ENCODE measurements around the gene OSM.
"Not testable (repeated sequence)": the region's sequence is repeated elsewhere in the genome, so short reads cannot be mapped to it uniquely, and the experiment has no call there.

The OSM gene

GRCh38 chr22:30224161-30224857 lies 42.3 kb downstream of the OSM start:
- no peak for DNase-seq

DNA sequence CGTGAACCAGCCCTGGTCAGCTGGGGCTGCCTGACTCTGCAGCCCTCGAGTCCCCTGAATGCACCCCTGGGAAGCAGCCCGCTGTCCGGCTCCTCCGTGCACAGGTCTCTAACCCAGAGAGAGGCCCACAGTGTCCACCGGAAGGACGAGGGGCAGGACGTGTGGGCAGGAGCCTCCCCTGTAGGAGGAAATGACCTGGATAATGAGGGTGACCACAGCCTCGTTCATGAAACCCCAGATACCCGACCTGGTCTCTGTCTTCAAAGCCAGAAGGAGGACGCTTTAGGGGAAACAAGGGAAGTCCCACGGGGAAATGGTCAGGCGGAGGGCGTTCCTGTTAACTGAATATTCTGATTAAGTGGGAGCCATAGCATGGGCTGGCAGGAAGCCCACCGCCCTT lies 43.3 kb downstream of the OSM start:
- no peak for DNase-seq

DNA sequence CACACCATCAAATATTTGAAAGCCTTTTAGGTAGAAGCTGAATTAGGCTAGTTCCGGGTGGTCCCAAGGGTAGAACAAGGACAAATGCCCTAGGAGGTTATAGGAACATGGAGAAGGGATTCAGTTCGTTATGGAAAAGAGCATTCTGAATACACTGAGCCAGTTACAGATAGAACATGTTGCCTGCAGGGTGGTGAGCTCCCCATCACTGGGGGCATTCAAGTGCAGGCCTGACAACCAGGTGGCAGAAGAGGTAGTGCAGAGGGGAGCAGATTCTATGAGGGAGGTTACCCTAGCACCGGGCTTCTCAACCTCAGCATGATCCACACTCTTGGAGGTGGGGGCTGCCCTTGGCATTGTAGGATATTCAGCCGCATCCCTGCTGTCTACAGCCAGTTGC lies 44.3 kb downstream of the OSM start:
- no peak for DNase-seq

GRCh38 chr22:30221121-30221992 lies 45.3 kb downstream of the OSM start:
- DNase-seq = no peak

DNA sequence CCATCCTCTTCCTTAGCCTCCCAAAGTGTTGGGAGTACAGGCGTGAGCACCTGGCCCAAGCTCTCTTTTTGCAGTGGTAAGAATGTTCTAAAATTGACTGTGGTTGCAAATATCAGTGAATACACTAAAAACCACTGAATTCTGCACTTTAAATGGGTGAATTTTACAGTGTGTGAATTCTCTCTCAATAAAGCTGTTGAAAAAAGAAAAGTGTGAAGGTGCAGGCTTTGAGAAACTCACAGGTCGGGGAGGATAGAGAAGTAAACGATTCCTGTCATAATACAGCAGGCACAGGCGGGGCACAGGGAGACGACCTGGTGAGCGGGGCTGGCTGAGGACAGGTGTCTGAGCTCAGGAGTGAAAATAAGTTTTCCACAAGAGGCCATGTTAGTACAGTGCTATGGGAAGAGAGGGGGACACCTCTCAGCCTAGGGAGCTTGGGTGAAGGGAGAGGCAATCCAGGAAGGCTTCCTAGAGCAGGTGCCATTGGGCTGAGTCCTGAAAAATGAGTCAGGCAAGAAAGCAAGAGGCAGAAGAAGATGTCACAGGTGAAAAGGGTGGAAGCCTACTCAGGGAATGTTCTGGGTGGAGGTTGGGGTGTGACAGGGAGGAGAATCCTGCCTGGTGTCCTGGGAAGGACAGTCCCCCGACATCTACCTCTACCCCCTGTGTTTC lies 46.2 kb downstream of the OSM start:
- no peak for DNase-seq

DNA sequence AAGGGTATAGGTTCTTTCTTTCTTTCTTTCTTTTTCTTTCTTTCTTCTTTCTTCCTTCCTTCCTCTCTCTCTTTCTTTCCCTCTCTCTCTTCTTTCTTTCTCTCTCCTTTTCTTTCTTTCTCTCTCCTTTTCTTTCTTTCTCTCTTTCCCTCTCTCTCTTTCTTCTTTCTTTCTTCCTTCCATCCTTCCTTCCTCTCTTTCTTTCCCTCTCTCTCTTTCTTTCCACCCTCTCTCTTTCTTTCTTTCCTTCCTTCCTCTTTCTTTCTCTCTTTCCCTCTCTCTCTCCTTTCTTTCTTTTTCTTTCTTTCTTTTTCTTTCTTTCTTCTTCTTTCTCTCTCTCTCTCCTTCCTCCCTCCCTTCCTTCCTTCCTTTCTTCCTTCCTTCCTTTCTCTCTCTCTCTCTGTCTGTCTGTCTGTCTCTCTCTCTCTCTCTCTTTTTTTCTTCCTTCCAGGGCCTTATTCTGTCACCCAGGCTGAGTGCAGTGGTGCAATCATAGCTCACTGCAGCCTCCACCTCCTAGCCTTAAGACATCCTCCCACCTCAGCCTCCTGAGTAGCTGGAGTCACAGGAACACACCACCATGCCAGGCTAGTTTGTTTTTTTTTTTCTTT lies 46.9 kb downstream of the OSM start:
- no peak for DNase-seq

DNA sequence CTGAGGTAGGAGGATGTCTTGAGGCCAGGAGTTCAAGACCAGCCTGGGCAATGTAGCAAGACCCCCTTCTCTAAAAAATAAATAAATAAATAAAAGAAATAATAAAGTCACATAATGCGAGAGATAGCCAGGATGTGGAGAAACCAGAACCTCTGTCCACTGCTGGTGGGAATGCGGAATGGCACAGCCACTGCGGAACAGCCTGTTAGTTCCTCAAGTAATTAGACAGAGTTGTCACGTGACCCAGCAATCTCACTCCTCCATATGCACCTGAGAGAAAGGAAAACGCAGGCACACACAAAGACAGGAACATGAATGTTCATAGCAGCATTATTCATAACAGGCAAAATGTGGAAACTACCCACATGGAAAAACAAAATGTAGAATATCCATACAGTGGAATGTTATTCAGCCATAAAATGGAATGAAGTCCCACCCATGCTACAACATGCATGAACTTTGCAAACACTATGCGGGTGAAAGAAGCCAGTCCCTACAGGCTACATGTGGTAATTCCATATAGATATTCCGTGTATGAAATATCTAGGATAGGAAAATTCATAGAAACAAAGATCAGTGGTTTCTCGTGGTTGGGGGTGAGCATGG lies 47.5 kb downstream of the OSM start:
- no peak for DNase-seq

GRCh38 chr22:30217698-30218560 lies 48.7 kb downstream of the OSM start:
- DNase-seq = no peak

GRCh38 chr22:30216710-30217109 lies 49.9 kb downstream of the OSM start:
- no peak for DNase-seq

GRCh38 chr22:30216272-30216671 lies 50.4 kb downstream of the OSM start:
- DNase-seq = not testable (repeated sequence)

DNA sequence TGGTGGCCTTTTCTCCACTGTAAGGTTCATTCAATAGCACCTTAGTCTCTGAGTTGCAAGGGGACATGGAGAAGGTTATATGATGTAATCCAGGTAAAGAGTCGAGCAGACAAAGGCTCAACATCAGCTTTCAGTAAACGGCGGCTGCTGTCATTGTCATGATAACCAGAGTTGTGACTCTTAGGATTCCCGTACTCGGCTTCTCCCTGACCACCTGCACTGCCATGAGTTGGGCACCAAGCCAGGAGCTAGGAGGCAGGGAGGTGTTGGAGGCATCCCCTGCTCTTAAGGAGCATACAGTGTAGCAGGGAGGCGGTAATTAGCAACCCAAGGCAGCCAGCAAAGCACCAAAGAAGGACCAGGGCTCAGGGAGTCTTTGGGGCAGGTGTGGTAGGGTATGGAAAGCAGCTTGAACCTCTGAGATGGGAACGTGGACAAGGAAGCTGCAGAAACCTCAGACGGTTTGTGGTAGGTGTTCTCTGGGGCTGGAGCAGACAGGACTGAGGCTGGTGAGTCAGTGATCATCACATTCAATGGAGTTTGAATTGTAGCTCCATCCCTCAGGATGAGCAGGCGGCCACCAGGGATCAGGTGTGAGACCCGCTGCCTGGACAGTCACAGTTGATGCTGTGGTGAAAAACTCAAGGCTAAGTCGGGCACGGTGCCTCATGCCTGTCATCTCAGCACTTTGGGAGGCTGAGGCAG lies 51.8 kb downstream of the OSM start:
- peak; percentile 51 for DNase-seq

GRCh38 chr22:30212996-30213441 lies 53.6 kb downstream of the OSM start:
- DNase-seq = no peak
